OCI-LY1 (cell line): ENCODE results near the gene RPL18A.

Source experiments
- H2AFZ ChIP-seq: fragments of 200-600 bp; sonication (generic), shearing (Covaris generic); 2 replicates; pipeline ENCODE4 v1.6.0; 2014; ENCODE audit warnings: antibody characterized with exemption, mild to moderate bottlenecking, low read length
- H3F3A ChIP-seq: fragments of 200-600 bp; sonication (generic), shearing (Covaris generic); 2 replicates; pipeline ENCODE4 v1.6.0; 2014; ENCODE audit warnings: mild to moderate bottlenecking, antibody characterized with exemption, low read length, moderate library complexity; ENCODE audit not compliant: insufficient read depth
- H3K27ac ChIP-seq: fragments of 200-600 bp; sonication (generic); 2 replicates; pipeline ENCODE4 v1.5.1; 2014; ENCODE audit warnings: low read length, mixed run types, mild to moderate bottlenecking, low read depth; ENCODE audit not compliant: poor library complexity, severe bottlenecking
- H3K27me3 ChIP-seq: fragments of 200-600 bp; sonication (generic); 2 replicates; pipeline ENCODE4 v1.6.0; 2014; ENCODE audit warnings: antibody characterized with exemption, mild to moderate bottlenecking, low read length, moderate library complexity; ENCODE audit not compliant: insufficient read depth
- H3K36me3 ChIP-seq: fragments of 200-600 bp; sonication (generic); 2 replicates; pipeline ENCODE4 v1.6.1; 2014; ENCODE audit warnings: mild to moderate bottlenecking, antibody characterized with exemption, low read length, moderate library complexity, mixed read lengths; ENCODE audit not compliant: insufficient read depth
- H3K4me1 ChIP-seq: fragments of 200-600 bp; sonication (generic); 2 replicates; pipeline ENCODE4 v1.5.1; 2014; ENCODE audit warnings: mild to moderate bottlenecking, low read length, moderate library complexity; ENCODE audit not compliant: insufficient read depth, severe bottlenecking
- H3K4me2 ChIP-seq: fragments of 200-600 bp; sonication (generic), shearing (Covaris generic); 2 replicates; pipeline ENCODE4 v1.6.1; 2014; ENCODE audit warnings: low read length
- H3K4me3 ChIP-seq: fragments of 200-600 bp; sonication (generic); 2 replicates; pipeline ENCODE4 v1.5.1; 2014; ENCODE audit warnings: low read length, low read depth, mild to moderate bottlenecking, mixed read lengths; ENCODE audit not compliant: poor library complexity, severe bottlenecking
- H3K79me2 ChIP-seq: fragments of 200-600 bp; shearing (Covaris generic); 2 replicates; pipeline ENCODE4 v1.6.1; 2016; ENCODE audit warnings: mixed run types, low read length, mixed read lengths; ENCODE audit not compliant: insufficient read depth
- H3K9ac ChIP-seq: fragments of 200-600 bp; sonication (generic), shearing (Covaris generic); 2 replicates; pipeline ENCODE4 v1.6.1; 2014; ENCODE audit warnings: mild to moderate bottlenecking, low read length, mixed read lengths
- H3K9me2 ChIP-seq: fragments of 200-600 bp; sonication (generic), shearing (Covaris generic); 2 replicates; pipeline ENCODE4 v1.6.1; 2014; ENCODE audit warnings: low read depth, mild to moderate bottlenecking, low read length, mixed read lengths
- H3K9me3 ChIP-seq: fragments of 200-600 bp; shearing (Covaris generic); 2 replicates; pipeline ENCODE4 v1.6.1; 2014; ENCODE audit warnings: low read length, mixed read lengths
- H4K20me1 ChIP-seq: fragments of 200-600 bp; sonication (generic), shearing (Covaris generic); 2 replicates; pipeline ENCODE4 v1.6.0; 2016; ENCODE audit warnings: mild to moderate bottlenecking, low read length; ENCODE audit not compliant: insufficient read depth
- EZH2 ChIP-seq: fragments of 200-600 bp; sonication (generic), shearing (Covaris generic); IDR thresholded peaks from 2 replicates; pipeline ENCODE4 v1.8.0; 2017; ENCODE audit warnings: borderline replicate concordance, mixed run types, mild to moderate bottlenecking, antibody characterized with exemption, low read length, moderate library complexity, mixed read lengths
- TF ChIP-seq, protein P1 (sequence below): fragments of 200-600 bp; sonication (generic), shearing (Covaris generic); IDR thresholded peaks from 2 replicates; pipeline ENCODE4 v1.5.1; 2017; ENCODE audit warnings: mild to moderate bottlenecking, antibody characterized with exemption, low read length, moderate library complexity, mixed read lengths

RPL18A gene

GRCh38 chr19:17848595-17849292 lies 11.0 kb upstream of the RPL18A start:
- H3K79me2 ChIP-seq: no peaks in the 10 kb centered on the region
- H3K9ac ChIP-seq: no peak overlapping the region
- H2AFZ ChIP-seq: 0 out of 2 replicates have a peak overlapping the region, but pooled peaks have one; percentile 34
- no peaks in the 10 kb centered on the region for H3K36me3 ChIP-seq
- H3K4me2 ChIP-seq: no peak overlapping the region
- peak overlapping the region; percentile 66 for H3K27ac ChIP-seq
- H4K20me1 ChIP-seq: no peaks in the 10 kb centered on the region
- H3F3A ChIP-seq: no peaks in the 10 kb centered on the region
- no peak for TF ChIP-seq EZH2
- TF ChIP-seq, protein P1, sequence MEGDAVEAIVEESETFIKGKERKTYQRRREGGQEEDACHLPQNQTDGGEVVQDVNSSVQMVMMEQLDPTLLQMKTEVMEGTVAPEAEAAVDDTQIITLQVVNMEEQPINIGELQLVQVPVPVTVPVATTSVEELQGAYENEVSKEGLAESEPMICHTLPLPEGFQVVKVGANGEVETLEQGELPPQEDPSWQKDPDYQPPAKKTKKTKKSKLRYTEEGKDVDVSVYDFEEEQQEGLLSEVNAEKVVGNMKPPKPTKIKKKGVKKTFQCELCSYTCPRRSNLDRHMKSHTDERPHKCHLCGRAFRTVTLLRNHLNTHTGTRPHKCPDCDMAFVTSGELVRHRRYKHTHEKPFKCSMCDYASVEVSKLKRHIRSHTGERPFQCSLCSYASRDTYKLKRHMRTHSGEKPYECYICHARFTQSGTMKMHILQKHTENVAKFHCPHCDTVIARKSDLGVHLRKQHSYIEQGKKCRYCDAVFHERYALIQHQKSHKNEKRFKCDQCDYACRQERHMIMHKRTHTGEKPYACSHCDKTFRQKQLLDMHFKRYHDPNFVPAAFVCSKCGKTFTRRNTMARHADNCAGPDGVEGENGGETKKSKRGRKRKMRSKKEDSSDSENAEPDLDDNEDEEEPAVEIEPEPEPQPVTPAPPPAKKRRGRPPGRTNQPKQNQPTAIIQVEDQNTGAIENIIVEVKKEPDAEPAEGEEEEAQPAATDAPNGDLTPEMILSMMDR: no peak
- H3K27me3 ChIP-seq: no peaks in the 10 kb centered on the region
- peaks cover 27% of the 10 kb centered on the region for H3K4me1 ChIP-seq
- H3K9me2 ChIP-seq: no peaks in the 10 kb centered on the region
- H3K9me3 ChIP-seq: no peaks in the 10 kb centered on the region
- no peak overlapping the region for H3K4me3 ChIP-seq

- TF ChIP-seq, protein P1: no peak
- TF ChIP-seq EZH2: no peak
- no peaks in the 10 kb centered on the region for H3K9me3 ChIP-seq
- no peak overlapping the region for H3K9ac ChIP-seq
- H3K4me1 ChIP-seq: peaks cover 11% of the 10 kb centered on the region
- no peak overlapping the region for H3K27ac ChIP-seq
- H3K36me3 ChIP-seq: no peaks in the 10 kb centered on the region
- no peak overlapping the region for H3K4me2 ChIP-seq
- no peaks in the 10 kb centered on the region for H3F3A ChIP-seq
- no peak overlapping the region for H3K4me3 ChIP-seq
- H4K20me1 ChIP-seq: no peaks in the 10 kb centered on the region
- H3K79me2 ChIP-seq: no peaks in the 10 kb centered on the region
- no peak overlapping the region for H2AFZ ChIP-seq
- no peaks in the 10 kb centered on the region for H3K9me2 ChIP-seq
- no peaks in the 10 kb centered on the region for H3K27me3 ChIP-seq
Measured at GRCh38 chr19:17854061-17854460, 5.6 kb upstream of the RPL18A start.

- H3K4me3 ChIP-seq: no peak overlapping the region
- H3K9me3 ChIP-seq: no peaks in the 10 kb centered on the region
- TF ChIP-seq EZH2: no peak
- TF ChIP-seq, protein P1: peak; percentile 91
- H3K4me1 ChIP-seq: peaks cover 9% of the 10 kb centered on the region
- no peak overlapping the region for H3K27ac ChIP-seq
- H3K27me3 ChIP-seq: no peaks in the 10 kb centered on the region
- H3K36me3 ChIP-seq: peaks cover 6% of the 10 kb centered on the region
- peaks cover 6% of the 10 kb centered on the region for H3K79me2 ChIP-seq
- H2AFZ ChIP-seq: no peak overlapping the region
- no peaks in the 10 kb centered on the region for H3K9me2 ChIP-seq
- no peaks in the 10 kb centered on the region for H4K20me1 ChIP-seq
- no peaks in the 10 kb centered on the region for H3F3A ChIP-seq
- no peak overlapping the region for H3K9ac ChIP-seq
- no peak overlapping the region for H3K4me2 ChIP-seq
Measured at GRCh38 chr19:17855280-17856152, 4.2 kb upstream of the RPL18A start.
